Sigmoid colon (tissue), 7 donors: ENCODE results near the gene PRKAG2. TPM values are rescaled to one million over a fixed set of nuclear protein-coding genes. Genes with fewer than 3 reads are reported as not detected.
"Not testable (repeated sequence)": the region's sequence is repeated elsewhere in the genome, so short reads cannot be mapped to it uniquely, and the experiment has no call there.

Experiments
- DNase-seq: peaks from one replicate; pipeline ENCODE4 v3.0.0-alpha.2; 2019
- H3K27ac ChIP-seq, 4 donors: fragments of 200-600 bp; sonication (generic); one replicate each; pipeline ENCODE4 v1.5.1; 2016 to 2019; ENCODE audit warnings: mild to moderate bottlenecking in 1 of 4
- H3K27me3 ChIP-seq, 3 donors: fragments of 200-600 bp; sonication (generic); one replicate each; pipeline ENCODE4 v1.5.1; 2019; ENCODE audit warnings: mild to moderate bottlenecking in 1 of 3
- H3K36me3 ChIP-seq, 4 donors: fragments of 200-600 bp; sonication (generic); one replicate each; pipeline ENCODE4 v1.5.1; 2016 to 2019
- H3K4me1 ChIP-seq, 4 donors: fragments of 200-600 bp; sonication (generic); one replicate each; pipeline ENCODE4 v1.5.1; 2017 to 2019
- H3K4me3 ChIP-seq, 4 donors: fragments of 200-600 bp; sonication (generic); one replicate each; pipeline ENCODE4 v1.5.1; 2017 to 2019; ENCODE audit warnings: mild to moderate bottlenecking in 2 of 4, moderate library complexity in 1 of 4
- H3K9me3 ChIP-seq, 4 donors: fragments of 200-600 bp in 3 of 4; sonication (generic) in 3 of 4; one replicate each; pipeline versions ENCODE4 v1.5.1 to v1.6.1; 2013 to 2019
- CTCF ChIP-seq, 4 experiments: fragments of 450-650 bp in 3 of 4; fragments of 200-600 bp in 1 of 4; IDR thresholded peaks; one replicate each; pipeline ENCODE4 v1.5.1; 2016 to 2019; ENCODE audit warnings: antibody characterized with exemption in 4 of 4, mild to moderate bottlenecking in 3 of 4, moderate library complexity in 2 of 4
- EP300 ChIP-seq, 4 donors: sonication (generic); formaldehyde crosslinking; IDR thresholded peaks; one replicate each; pipeline ENCODE4 v1.6.1; 2017; ENCODE audit warnings: antibody characterized with exemption in 4 of 4
- POLR2A ChIP-seq, 2 donors: fragments of 450-650 bp; IDR thresholded peaks; one replicate each; pipeline ENCODE4 v1.6.1; 2016; ENCODE audit warnings: antibody characterized with exemption in 2 of 2, mild to moderate bottlenecking in 2 of 2, moderate library complexity in 2 of 2
- POLR2AphosphoS5 ChIP-seq, 4 donors: sonication (generic); formaldehyde crosslinking; IDR thresholded peaks; one replicate each; pipeline ENCODE4 v1.6.1; 2017; ENCODE audit warnings: antibody characterized with exemption in 4 of 4
- WGBS, 2 donors: extraction: QIAGEN DNeasy Blood & Tissue Kit; methylation state at CpG; one replicate each; pipeline ENCODE4 v1.1.7; 2013; 5-methylcytosine and 5-hydroxymethylcytosine counted together
- intact Hi-C: fragments of 100-400 bp; cut with DNase I; formaldehyde crosslinking; loops from one replicate; pipeline ENCODE4 v1.15.1; 2023
- polyA plus RNA-seq, 3 donors: library from polyadenylated mRNA; stranded (reverse); fragments of 200-250 nt; gene quantifications; one replicate each; pipeline ENCODE4 v1.2.3, GENCODE V29; 2013
- total RNA-seq, 4 donors: library from RNA; depleted of rRNA; stranded (reverse); fragments of >200 nt; gene quantifications; one replicate each; pipeline ENCODE4 v1.1.0, GENCODE V29; 2016
- donor health status: healthy with polysubstance abuse.
- donor health status: Bipolar disorder and iron deficiency.
- donor health status: healthy.

PRKAG2 gene
- total and polyA plus RNA-seq, 7 donors: 19.2 to 51.2 (median 37.1) TPM

GRCh38 chr7:151800861-151801260 is 76.1 kb downstream of the PRKAG2 start:
- TF ChIP-seq POLR2A (IDR thresholded peaks at IDR 0.05): no peak
- no peak for TF ChIP-seq EP300 (IDR thresholded peaks at IDR 0.05)
- no peak for TF ChIP-seq POLR2AphosphoS5 (IDR thresholded peaks at IDR 0.05)
- TF ChIP-seq CTCF (IDR thresholded peaks at IDR 0.05): no peak
- peaks cover 0 to 22% (median 15%) of the 10 kb centered on the region in 4 donors for H3K4me1 ChIP-seq
- H3K4me3 ChIP-seq: no peak overlapping the region
- H3K27ac ChIP-seq: no peak overlapping the region
- H3K27me3 ChIP-seq: no peaks in the 10 kb centered on the region
- no peaks in the 10 kb centered on the region for H3K36me3 ChIP-seq
- 93 to 94% methylated on average over 4 of the region's 4 CpGs for WGBS, 2 donors
- intact Hi-C loops: no loop called here
- no peak for DNase-seq
- H3K9me3 ChIP-seq: no peaks in the 10 kb centered on the region

GRCh38 chr7:151800391-151800790 is 76.5 kb downstream of the PRKAG2 start:
- no peak for TF ChIP-seq POLR2A (IDR thresholded peaks at IDR 0.05)
- no peak for TF ChIP-seq CTCF (IDR thresholded peaks at IDR 0.05)
- no peak for TF ChIP-seq EP300 (IDR thresholded peaks at IDR 0.05)
- no peak for TF ChIP-seq POLR2AphosphoS5 (IDR thresholded peaks at IDR 0.05)
- no peaks in the 10 kb centered on the region for H3K9me3 ChIP-seq
- no peak for DNase-seq
- intact Hi-C loops: no loop called here
- no peak overlapping the region for H3K4me3 ChIP-seq
- no peaks in the 10 kb centered on the region for H3K27me3 ChIP-seq
- 97% methylated on average over 7 of the region's 7 CpGs for WGBS, 2 donors
- no peak overlapping the region for H3K27ac ChIP-seq
- H3K36me3 ChIP-seq: no peaks in the 10 kb centered on the region
- peaks cover 0 to 22% (median 15%) of the 10 kb centered on the region in 4 donors for H3K4me1 ChIP-seq

GRCh38 chr7:151799506-151799905 is 77.4 kb downstream of the PRKAG2 start:
- Histone ChIP-seq H3K27me3 (no peaks in the 10 kb centered on the region), H3K4me3 (no peak overlapping the region), H3K36me3 (no peaks in the 10 kb centered on the region), H3K27ac (no peak overlapping the region), H3K9me3 (no peaks in the 10 kb centered on the region), H3K4me1 (peaks cover 0 to 22% (median 15%) of the 10 kb centered on the region in 4 donors)
- intact Hi-C loops: loop anchor here (5.0 kb wide), 1 partner anchor 63 kb away; no protein-coding TSS in a partner anchor
- no peak for DNase-seq
- WGBS, 2 donors: 97 to 98% methylated on average over 15 of the region's 15 CpGs
- TF ChIP-seq POLR2AphosphoS5 (IDR thresholded peaks at IDR 0.05): no peak

GRCh38 chr7:151798851-151799448 is 78.0 kb downstream of the PRKAG2 start:
- WGBS, 2 donors: 91 to 95% methylated on average over 10 of the region's 10 CpGs
- Histone ChIP-seq H3K9me3 (no peaks in the 10 kb centered on the region), H3K4me1 (peaks cover 0 to 27% (median 15%) of the 10 kb centered on the region in 4 donors), H3K4me3 (no peak overlapping the region), H3K27me3 (no peaks in the 10 kb centered on the region), H3K36me3 (no peaks in the 10 kb centered on the region), H3K27ac (peak overlapping the region in 2 of 4 donors; percentile 44 to 67)
- no peak for DNase-seq
- intact Hi-C loops: loop anchor here (5.0 kb wide), 1 partner anchor 63 kb away; no protein-coding TSS in a partner anchor
- TF ChIP-seq POLR2AphosphoS5 (IDR thresholded peaks at IDR 0.05) (no peak), CTCF (IDR thresholded peaks at IDR 0.05) (no peak), EP300 (IDR thresholded peaks at IDR 0.05) (no peak), POLR2A (IDR thresholded peaks at IDR 0.05) (no peak)

GRCh38 chr7:151797667-151798307 is 79.1 kb downstream of the PRKAG2 start:
- 85 to 87% methylated on average over 11 of the region's 11 CpGs for WGBS, 2 donors
- intact Hi-C loops: loop anchor here (5.0 kb wide), 1 partner anchor 65 kb away; no protein-coding TSS in a partner anchor
- not testable (repeated sequence) for H3K4me3 ChIP-seq, H3K27me3 ChIP-seq, H3K9me3 ChIP-seq, H3K36me3 ChIP-seq
- Histone ChIP-seq H3K4me1 (peaks cover 0 to 28% (median 15%) of the 10 kb centered on the region in 4 donors), H3K27ac (peak overlapping the region; percentile 34 to 77 (median 54))
- peak; percentile 91 for DNase-seq
- TF ChIP-seq POLR2AphosphoS5 (IDR thresholded peaks at IDR 0.05): peak; percentile 27 to 73 (median 53)
